GM19240 (cell line): ENCODE results near the gene STH.

Experiments used
- DNase-seq: peaks from one replicate; pipeline ENCODE4 v3.0.0; 2011; ENCODE audit warnings: low spot score; ENCODE audit not compliant: insufficient read length

STH gene

GRCh38 chr17:45967378-45967777 lies 31.7 kb upstream of the STH start:
- no peak for DNase-seq

- DNase-seq = no peak
Observed at GRCh38 chr17:45968732-45969131, 30.3 kb upstream of the STH start.

GRCh38 chr17:45969726-45970125 lies 29.3 kb upstream of the STH start:
- no peak for DNase-seq

GRCh38 chr17:45970659-45971058 lies 28.4 kb upstream of the STH start:
- no peak for DNase-seq

- DNase-seq = no peak
Observed at GRCh38 chr17:45971698-45972141, 27.3 kb upstream of the STH start.

- DNase-seq = no peak
Observed at GRCh38 chr17:45972531-45972930, 26.5 kb upstream of the STH start.

- no peak for DNase-seq
Observed at GRCh38 chr17:45973099-45973780, 25.8 kb upstream of the STH start.

GRCh38 chr17:45973946-45974859 lies 24.8 kb upstream of the STH start:
- no peak for DNase-seq

GRCh38 chr17:45974916-45975630 lies 24.0 kb upstream of the STH start:
- no peak for DNase-seq

- DNase-seq = no peak
Observed at GRCh38 chr17:45975640-45976295, 23.3 kb upstream of the STH start.

- DNase-seq = no peak
Observed at GRCh38 chr17:45976391-45976754, 22.7 kb upstream of the STH start.

- DNase-seq = no peak
Observed at GRCh38 chr17:45976755-45977505, 22.1 kb upstream of the STH start.

GRCh38 chr17:45977506-45977824 lies 21.6 kb upstream of the STH start:
- DNase-seq = no peak

- DNase-seq = no peak
Observed at GRCh38 chr17:45977976-45978626, 20.9 kb upstream of the STH start.

GRCh38 chr17:45979137-45979536 lies 19.9 kb upstream of the STH start:
- DNase-seq = no peak

GRCh38 chr17:45980855-45981254 lies 18.2 kb upstream of the STH start:
- DNase-seq = no peak

- no peak for DNase-seq
Observed at GRCh38 chr17:45981306-45981705, 17.7 kb upstream of the STH start.

GRCh38 chr17:45982791-45983613 lies 16.0 kb upstream of the STH start:
- no peak for DNase-seq

GRCh38 chr17:45983614-45984310 lies 15.3 kb upstream of the STH start:
- no peak for DNase-seq
